ENCODE results near the gene FEV. TPM values are rescaled to one million over a fixed set of nuclear protein-coding genes. Genes with fewer than 3 reads are reported as not detected.

The FEV gene
- polyA plus RNA-seq, 3 donors from 2014 or later: not detected

- no peaks in the 10 kb centered on the region for H3K9me3 Mint-ChIP-seq
- no peaks in the 10 kb centered on the region for H3K36me3 Mint-ChIP-seq
- DNase-seq: no peak
- no peak overlapping the region for H3K27ac Mint-ChIP-seq
- H3K27me3 Mint-ChIP-seq (ENCODE audit: low read depth in 3 of 3): peaks cover 16 to 32% (median 19%) of the 10 kb centered on the region in 3 donors
- H3K4me3 Mint-ChIP-seq: peak overlapping the region; percentile 51 to 69 (median 60)
- peaks cover 0 to 11% of the 10 kb centered on the region in 2 donors for H3K4me1 Mint-ChIP-seq
Observed at GRCh38 chr2:219002395-219003266, 17.6 kb upstream of the FEV start.

- Mint-ChIP-seq H3K36me3 (no peaks in the 10 kb centered on the region), H3K9me3 (no peaks in the 10 kb centered on the region), H3K4me1 (peaks cover 0 to 11% of the 10 kb centered on the region in 2 donors), H3K4me3 (no peak overlapping the region), H3K27ac (no peak overlapping the region), H3K27me3 (ENCODE audit: low read depth in 3 of 3) (peaks cover 17 to 35% (median 21%) of the 10 kb centered on the region in 3 donors)
- DNase-seq: no peak
Observed at GRCh38 chr2:219001577-219002394, 16.8 kb upstream of the FEV start.

DNA sequence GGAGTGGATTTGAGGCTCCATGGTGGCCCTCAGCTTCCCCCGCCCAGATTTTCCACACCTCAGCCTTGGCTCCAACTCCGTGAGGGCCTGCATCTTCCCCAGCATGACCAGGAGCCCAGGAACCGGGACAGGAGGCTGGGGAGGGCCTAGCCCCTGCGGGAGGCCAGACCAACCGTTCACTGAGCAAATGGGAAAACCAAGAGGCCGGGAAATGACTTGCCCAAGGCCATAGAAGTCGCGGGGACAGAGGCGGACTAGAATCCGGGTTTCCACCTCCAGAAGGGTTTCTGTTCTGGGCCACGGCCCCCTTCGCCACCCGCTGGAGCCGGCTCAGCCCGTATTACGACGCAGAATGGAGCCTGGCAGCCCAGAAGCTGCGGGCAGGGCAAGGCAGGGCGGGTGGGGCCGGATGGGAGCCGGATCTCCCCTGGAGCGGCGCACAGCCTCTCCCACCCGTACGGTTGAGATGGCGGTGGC lies 16.2 kb upstream of the FEV start:
- Mint-ChIP-seq H3K36me3 (no peaks in the 10 kb centered on the region), H3K9me3 (no peaks in the 10 kb centered on the region), H3K27ac (no peak overlapping the region), H3K27me3 (ENCODE audit: low read depth in 3 of 3) (peaks cover 17 to 32% (median 23%) of the 10 kb centered on the region in 3 donors), H3K4me1 (peaks cover 0 to 12% of the 10 kb centered on the region in 2 donors), H3K4me3 (peak overlapping the region in 1 of 5 donors; percentile 10)
- DNase-seq: no peak

GRCh38 chr2:219000569-219000960 lies 15.6 kb upstream of the FEV start:
- no peak overlapping the region for H3K4me3 Mint-ChIP-seq
- H3K27ac Mint-ChIP-seq: no peak overlapping the region
- peaks cover 4 to 14% of the 10 kb centered on the region in 2 donors for H3K4me1 Mint-ChIP-seq
- H3K27me3 Mint-ChIP-seq (ENCODE audit: low read depth in 3 of 3): peaks cover 17 to 33% (median 23%) of the 10 kb centered on the region in 3 donors
- no peak for DNase-seq
- H3K9me3 Mint-ChIP-seq: no peaks in the 10 kb centered on the region
- no peaks in the 10 kb centered on the region for H3K36me3 Mint-ChIP-seq

DNA sequence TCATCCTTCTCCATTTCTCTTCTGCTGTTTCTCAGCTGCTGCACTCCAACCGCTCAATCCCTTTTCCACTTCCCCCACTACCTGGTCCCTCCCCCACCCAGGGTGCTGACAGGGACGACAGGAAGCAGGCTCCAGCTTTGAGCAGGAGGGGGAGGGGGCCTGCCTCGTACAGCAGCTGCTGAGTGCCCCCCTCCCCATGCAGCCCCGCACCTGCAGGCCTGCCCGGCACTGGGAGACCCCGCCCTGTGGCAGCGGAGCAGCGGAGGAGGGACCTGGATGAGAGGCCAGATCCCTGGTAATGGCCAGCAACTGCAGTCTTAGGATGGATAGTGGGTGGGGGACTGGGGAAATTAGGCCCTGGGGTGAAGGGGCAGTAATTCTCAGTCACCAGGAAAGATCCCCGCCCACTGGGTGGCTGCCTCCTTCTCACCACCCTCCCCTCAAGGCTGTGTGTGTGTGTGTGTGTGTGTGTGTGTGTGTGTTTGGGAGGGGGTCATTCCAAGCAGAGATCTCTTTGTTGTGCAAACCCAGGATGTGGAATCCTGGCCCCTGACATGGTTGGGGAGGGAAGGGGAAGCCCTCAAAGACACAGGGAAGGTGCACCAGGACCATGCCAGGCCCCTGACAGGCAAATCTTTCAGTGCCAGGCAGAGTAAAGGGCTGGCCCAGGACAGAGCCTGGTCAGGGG lies 15.0 kb upstream of the FEV start:
- Mint-ChIP-seq H3K36me3 (no peaks in the 10 kb centered on the region), H3K9me3 (no peaks in the 10 kb centered on the region), H3K27ac (no peak overlapping the region), H3K4me1 (peaks cover 7 to 17% of the 10 kb centered on the region in 2 donors), H3K4me3 (no peak overlapping the region), H3K27me3 (ENCODE audit: low read depth in 3 of 3) (peaks cover 15 to 33% (median 26%) of the 10 kb centered on the region in 3 donors)
- DNase-seq: no peak

DNA sequence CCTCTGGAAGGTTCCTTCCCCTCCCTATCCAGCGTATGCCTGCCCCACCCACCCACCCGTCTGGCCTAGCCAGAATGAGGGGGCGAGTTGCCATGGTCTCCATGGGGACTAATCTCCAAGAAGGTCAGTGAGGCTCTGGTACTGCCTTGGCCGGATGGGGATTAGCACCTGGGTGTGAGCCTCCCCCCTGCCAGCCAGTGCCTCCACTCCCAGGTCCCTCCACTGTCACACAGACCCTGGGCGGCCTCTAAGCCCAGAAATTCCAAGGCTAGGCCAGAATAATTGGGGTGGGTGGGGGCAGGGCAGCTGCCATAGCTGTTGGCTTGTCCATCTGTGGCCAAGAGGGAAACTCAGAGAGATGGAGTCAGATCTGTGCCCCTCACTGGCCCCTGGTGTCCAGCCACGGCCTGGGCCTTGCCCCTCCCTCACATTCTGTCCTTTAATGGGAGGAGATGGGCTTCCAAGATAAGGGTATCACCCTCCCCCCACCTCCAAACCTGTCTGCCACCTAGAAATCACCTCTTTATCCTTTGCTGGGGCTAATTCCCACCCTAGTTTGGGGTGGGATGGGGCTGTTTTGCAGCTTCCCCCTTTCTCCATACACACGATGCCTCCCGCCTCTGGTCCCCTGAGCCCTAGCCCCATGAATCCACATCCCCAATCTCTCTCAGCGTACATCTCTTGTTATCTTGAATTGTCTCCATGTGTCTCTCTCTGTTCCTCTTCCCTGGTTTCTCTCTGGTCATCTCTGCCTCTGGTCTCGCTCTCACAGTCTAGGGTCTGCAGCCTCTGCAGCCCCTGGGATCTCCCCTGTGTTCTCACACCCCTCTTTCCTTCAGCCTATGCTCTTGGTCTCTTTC lies 14.3 kb upstream of the FEV start:
- Mint-ChIP-seq H3K36me3 (no peaks in the 10 kb centered on the region), H3K27me3 (ENCODE audit: low read depth in 3 of 3) (peaks cover 11 to 30% (median 23%) of the 10 kb centered on the region in 3 donors)

GRCh38 chr2:218998414-218999002 lies 13.5 kb upstream of the FEV start:
- H3K36me3 Mint-ChIP-seq: no peaks in the 10 kb centered on the region
- H3K27ac Mint-ChIP-seq: no peak overlapping the region
- peaks cover 7 to 13% of the 10 kb centered on the region in 2 donors for H3K4me1 Mint-ChIP-seq
- peaks cover 0 to 3% (median 0%) of the 10 kb centered on the region in 6 donors for H3K9me3 Mint-ChIP-seq
- no peak overlapping the region for H3K4me3 Mint-ChIP-seq
- H3K27me3 Mint-ChIP-seq (ENCODE audit: low read depth in 3 of 3): peaks cover 11 to 24% (median 20%) of the 10 kb centered on the region in 3 donors
- no peak for DNase-seq

More for the DNA sequence above, 14.3 kb upstream of the FEV start:
- peaks cover 7 to 17% of the 10 kb centered on the region in 2 donors for H3K4me1 Mint-ChIP-seq
- H3K4me3 Mint-ChIP-seq: no peak overlapping the region
- no peak overlapping the region for H3K27ac Mint-ChIP-seq
- DNase-seq: no peak
- peaks cover 0 to 3% (median 0%) of the 10 kb centered on the region in 6 donors for H3K9me3 Mint-ChIP-seq

DNA sequence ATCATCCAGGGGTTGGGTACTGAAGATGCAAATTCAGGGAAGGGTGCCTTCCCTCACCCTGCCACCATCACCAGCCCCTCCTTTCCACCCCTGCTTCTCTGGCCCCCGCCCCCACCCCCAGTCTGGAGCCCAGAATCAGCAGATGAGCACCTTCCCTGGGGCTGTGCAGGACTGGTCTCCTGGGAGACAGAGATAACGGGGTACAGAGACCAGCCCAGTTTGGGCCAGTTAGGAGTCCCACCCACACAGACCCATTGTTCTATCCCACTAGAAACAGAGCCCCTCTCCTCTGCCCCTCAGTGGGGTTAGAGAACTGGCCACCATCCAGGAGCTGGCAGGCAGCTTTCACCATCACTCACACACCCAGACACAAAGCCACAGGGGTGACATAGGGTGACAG lies 12.7 kb upstream of the FEV start:
- Mint-ChIP-seq H3K9me3 (peaks cover 0 to 3% (median 0%) of the 10 kb centered on the region in 6 donors), H3K4me3 (no peak overlapping the region), H3K36me3 (no peaks in the 10 kb centered on the region), H3K27ac (no peak overlapping the region), H3K27me3 (ENCODE audit: low read depth in 3 of 3) (peaks cover 11 to 20% (median 20%) of the 10 kb centered on the region in 3 donors), H3K4me1 (peaks cover 7% of the 10 kb centered on the region in 2 donors)
- DNase-seq: no peak

- peaks cover 0 to 3% (median 0%) of the 10 kb centered on the region in 6 donors for H3K9me3 Mint-ChIP-seq
- peaks cover 11 to 21% (median 20%) of the 10 kb centered on the region in 3 donors for H3K27me3 Mint-ChIP-seq (ENCODE audit: low read depth in 3 of 3)
- H3K4me3 Mint-ChIP-seq: peak overlapping the region in 1 of 5 donors; percentile 7
- H3K4me1 Mint-ChIP-seq: peaks cover 6 to 7% of the 10 kb centered on the region in 2 donors
- H3K36me3 Mint-ChIP-seq: no peaks in the 10 kb centered on the region
- no peak for DNase-seq
- peak overlapping the region in 1 of 6 donors; percentile 45 for H3K27ac Mint-ChIP-seq
Observed at GRCh38 chr2:218996937-218997336, 12.0 kb upstream of the FEV start.

GRCh38 chr2:218995972-218996711 lies 11.2 kb upstream of the FEV start:
- H3K36me3 Mint-ChIP-seq: no peaks in the 10 kb centered on the region
- peak overlapping the region in 2 of 6 donors; percentile 22 to 32 for H3K27ac Mint-ChIP-seq
- peaks cover 6 to 7% of the 10 kb centered on the region in 2 donors for H3K4me1 Mint-ChIP-seq
- H3K27me3 Mint-ChIP-seq (ENCODE audit: low read depth in 3 of 3): peaks cover 15 to 26% (median 22%) of the 10 kb centered on the region in 3 donors
- peaks cover 0 to 3% (median 0%) of the 10 kb centered on the region in 6 donors for H3K9me3 Mint-ChIP-seq
- peak; percentile 60 to 66 (median 60) for DNase-seq
- peak overlapping the region in 4 of 5 donors; percentile 13 to 58 (median 44) for H3K4me3 Mint-ChIP-seq

- Mint-ChIP-seq H3K27ac (no peak overlapping the region), H3K4me1 (peaks cover 6 to 7% of the 10 kb centered on the region in 2 donors), H3K36me3 (no peaks in the 10 kb centered on the region), H3K4me3 (peak overlapping the region in 2 of 5 donors; percentile 42 to 49), H3K9me3 (peaks cover 0 to 3% (median 0%) of the 10 kb centered on the region in 6 donors), H3K27me3 (ENCODE audit: low read depth in 3 of 3) (peaks cover 15 to 26% (median 21%) of the 10 kb centered on the region in 3 donors)
- no peak for DNase-seq
Observed at GRCh38 chr2:218995561-218995960, 10.6 kb upstream of the FEV start.

All from immature natural killer cell (primary cell).